ENCODE data around the gene VRK1. TPM values are rescaled to one million over a fixed set of nuclear protein-coding genes. Genes with fewer than 3 reads are reported as not detected.

The VRK1 gene
- total RNA-seq, 4 donors from 2014 or later = 3.8 to 7.0 (median 5.4) TPM

GRCh38 chr14:96893966-96894622, 96.9 kb downstream of the VRK1 start:
- in situ Hi-C loops (cut with MboI; ENCODE audit: low sequenced_read_pairs in 4 of 4) = no loop called here
- no peak for DNase-seq
- Histone ChIP-seq H3K27ac (no peak overlapping the region), H3K4me1 (no peaks in the 10 kb centered on the region), H3K27me3 (no peaks in the 10 kb centered on the region), H3K9me3 (no peaks in the 10 kb centered on the region), H3K4me3 (no peak overlapping the region), H3K36me3 (no peaks in the 10 kb centered on the region)
- no peak for TF ChIP-seq POLR2A (IDR thresholded peaks at IDR 0.05)
- no peak for TF ChIP-seq CTCF (IDR thresholded peaks at IDR 0.05 in 4 of 5, conservative IDR thresholded peaks at IDR 0.05 in 1 of 5)
- no peak for ATAC-seq
- intact Hi-C loops (cut with DNase I; ENCODE audit: low total_unique reads) = no loop called here

- H3K36me3 ChIP-seq = no peaks in the 10 kb centered on the region
- TF ChIP-seq CTCF (IDR thresholded peaks at IDR 0.05 in 4 of 5, conservative IDR thresholded peaks at IDR 0.05 in 1 of 5) (no peak), POLR2A (IDR thresholded peaks at IDR 0.05) (no peak)
- H3K4me3 ChIP-seq = no peak overlapping the region
- DNase-seq (no peak), ATAC-seq (no peak)
- intact Hi-C loops (cut with DNase I; ENCODE audit: low total_unique reads) = no loop called here
- no peaks in the 10 kb centered on the region for H3K27me3 ChIP-seq
- H3K9me3 ChIP-seq = no peaks in the 10 kb centered on the region
- no peaks in the 10 kb centered on the region for H3K4me1 ChIP-seq
- in situ Hi-C loops (cut with MboI; ENCODE audit: low sequenced_read_pairs in 4 of 4) = no loop called here
- no peak overlapping the region for H3K27ac ChIP-seq
Measured at GRCh38 chr14:96894966-96895365, 97.8 kb downstream of the VRK1 start.

- H3K9me3 ChIP-seq = no peaks in the 10 kb centered on the region
- no peak for TF ChIP-seq CTCF (IDR thresholded peaks at IDR 0.05 in 4 of 5, conservative IDR thresholded peaks at IDR 0.05 in 1 of 5)
- no peak for TF ChIP-seq POLR2A (IDR thresholded peaks at IDR 0.05)
- no peak overlapping the region for H3K4me3 ChIP-seq
- in situ Hi-C loops (cut with MboI; ENCODE audit: low sequenced_read_pairs in 4 of 4) = no loop called here
- ATAC-seq = no peak
- H3K4me1 ChIP-seq = no peaks in the 10 kb centered on the region
- no peak overlapping the region for H3K27ac ChIP-seq
- no peaks in the 10 kb centered on the region for H3K27me3 ChIP-seq
- no peaks in the 10 kb centered on the region for H3K36me3 ChIP-seq
- DNase-seq = no peak
- intact Hi-C loops (cut with DNase I; ENCODE audit: low total_unique reads) = no loop called here
Measured at GRCh38 chr14:96895658-96896271, 98.6 kb downstream of the VRK1 start.

GRCh38 chr14:96897184-96897583, 100.0 kb downstream of the VRK1 start:
- Histone ChIP-seq H3K9me3 (no peaks in the 10 kb centered on the region), H3K4me1 (no peaks in the 10 kb centered on the region), H3K4me3 (no peak overlapping the region), H3K27ac (no peak overlapping the region), H3K27me3 (no peaks in the 10 kb centered on the region), H3K36me3 (no peaks in the 10 kb centered on the region)
- intact Hi-C loops (cut with DNase I; ENCODE audit: low total_unique reads) = no loop called here
- DNase-seq (no peak), ATAC-seq (no peak)
- TF ChIP-seq POLR2A (IDR thresholded peaks at IDR 0.05) = no peak
- no peak for TF ChIP-seq CTCF (IDR thresholded peaks at IDR 0.05 in 4 of 5, conservative IDR thresholded peaks at IDR 0.05 in 1 of 5)
- in situ Hi-C loops (cut with MboI; ENCODE audit: low sequenced_read_pairs in 4 of 4) = no loop called here
